ENCODE data around the gene C22orf23.

DNA sequence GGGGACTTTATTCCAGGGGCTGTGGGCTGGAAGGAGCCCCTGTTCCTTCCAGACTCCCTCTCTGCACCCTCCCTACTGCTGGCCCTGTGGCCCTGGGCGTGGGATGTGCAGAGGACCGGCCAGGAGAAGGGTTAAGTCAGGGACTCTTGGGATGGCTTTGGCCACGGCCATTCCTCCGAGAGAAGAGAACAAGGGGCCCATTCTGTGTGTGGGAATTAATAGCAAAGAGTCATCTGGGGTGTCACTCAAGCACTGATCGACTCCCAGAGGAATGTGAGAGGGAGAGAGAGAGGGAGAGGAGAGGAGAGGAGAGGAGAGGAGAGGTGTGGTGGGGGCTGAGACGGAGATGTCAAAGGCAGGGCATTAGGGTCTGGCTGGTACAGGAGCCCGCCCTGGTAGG, 45.1 kb upstream of the C22orf23 start:
- TF ChIP-seq POLR2AphosphoS5 (IDR thresholded peaks at IDR 0.05; ENCODE audit: low read depth, low read length) (no peak), POLR2A (IDR thresholded peaks at IDR 0.05; ENCODE audit: low read depth, low read length) (no peak), TAF1 (IDR thresholded peaks at IDR 0.05; ENCODE audit: low read depth, low read length) (no peak)
